GM18870 (cell line): ENCODE data around the gene NUDT3.

Experiments used
- ATAC-seq: cut with Tn5 transposase; IDR thresholded peaks from one replicate; pipeline ENCODE4 v1.9.1; 2021; ENCODE audit warnings: moderate library complexity; ENCODE audit not compliant: unreplicated experiment

Gene NUDT3

GRCh38 chr6:34230653-34231371 lies 161.7 kb downstream of the NUDT3 start:
- no peak for ATAC-seq

- no peak for ATAC-seq
Observed at GRCh38 chr6:34229877-34230276, 162.6 kb downstream of the NUDT3 start.
